IMR-90 (cell line): Measurements from ENCODE around the gene ZNF365. TPM values are rescaled to one million over a fixed set of nuclear protein-coding genes. Genes with fewer than 3 reads are reported as not detected.

ENCODE experiments used
- ATAC-seq: fragments of 200-7000 bp; cut with Tn5 transposase; 2 replicates; pipeline ENCODE4 v1.9.1; 2020; ENCODE audit warnings: low read depth, mild to moderate bottlenecking, moderate library complexity
- BruUV-seq: library from RNA; stranded (reverse); fragments of 400-500 nt; replicated peaks from 2 replicates; lab custom pipeline; 2021; lab: Mats Ljungman, UMichigan
- CTCF ChIA-PET: fragments of 300-600 bp; formaldehyde crosslinking; extraction: SDS; loops from one replicate; lab custom pipeline; 2021; ENCODE audit warnings: antibody characterized with exemption; lab: Yijun Ruan, JAX
- POLR2A ChIA-PET: fragments of 300-600 bp; sonication (Branson Sonifier 250); formaldehyde crosslinking; loops from one replicate; lab custom pipeline; 2022; ENCODE audit warnings: antibody characterized with exemption; ENCODE audit not compliant: unreplicated experiment; lab: Charles Lee
- DNase-seq: peaks from one replicate; pipeline ENCODE4 v3.0.0; 2013
- H2AFZ ChIP-seq: replicated peaks from 2 replicates; pipeline ENCODE3; 2013; ENCODE audit warnings: low read length, mild to moderate bottlenecking; ENCODE audit not compliant: poor library complexity
- H2AK5ac ChIP-seq: 2 replicates; pipeline ENCODE4 v1.6.1; 2013; ENCODE audit warnings: low read depth, low read length, inconsistent platforms
- H2AK9ac ChIP-seq: replicated peaks from 2 replicates; pipeline ENCODE3; 2013; ENCODE audit warnings: mild to moderate bottlenecking, low read depth, low read length, moderate library complexity; ENCODE audit not compliant: poor library complexity
- H2BK120ac ChIP-seq: 2 replicates; pipeline ENCODE4 v1.6.1; 2013; ENCODE audit warnings: low read depth, low read length, inconsistent platforms
- H2BK15ac ChIP-seq: 3 replicates; pipeline ENCODE4 v1.6.1; 2013; ENCODE audit warnings: low read depth, low read length, inconsistent platforms
- H2BK20ac ChIP-seq: 2 replicates; pipeline ENCODE4 v1.6.1; 2013; ENCODE audit warnings: low read depth, mild to moderate bottlenecking, inconsistent platforms, low read length, moderate library complexity
- H2BK5ac ChIP-seq: 2 replicates; pipeline ENCODE4 v1.6.1; 2013; ENCODE audit warnings: mild to moderate bottlenecking, low read depth, low read length, inconsistent platforms; ENCODE audit not compliant: poor library complexity, severe bottlenecking
- H3K14ac ChIP-seq: replicated peaks from 2 replicates; pipeline ENCODE4 v1.6.1; 2013; ENCODE audit warnings: low read depth, low read length, inconsistent platforms
- H3K18ac ChIP-seq: 2 replicates; pipeline ENCODE4 v1.6.1; 2013; ENCODE audit warnings: low read depth, low read length, control low read depth
- H3K23ac ChIP-seq: 2 replicates; pipeline ENCODE4 v1.6.1; 2013; ENCODE audit warnings: low read depth, low read length, inconsistent platforms
- H3K27ac ChIP-seq: 2 replicates; pipeline ENCODE4 v1.5.1; 2013; ENCODE audit warnings: mild to moderate bottlenecking, control low read depth, low read length; ENCODE audit not compliant: insufficient read depth
- H3K27me3 ChIP-seq: 2 replicates; pipeline ENCODE4 v1.6.1; 2013; ENCODE audit warnings: low read length; ENCODE audit not compliant: control insufficient read depth, insufficient read depth
- H3K36me3 ChIP-seq: 2 replicates; pipeline ENCODE4 v1.6.1; 2013; ENCODE audit warnings: low read length, mixed read lengths; ENCODE audit not compliant: control insufficient read depth, insufficient read depth
- H3K4ac ChIP-seq: 2 replicates; pipeline ENCODE4 v1.6.1; 2013; ENCODE audit warnings: low read depth, low read length, inconsistent platforms
- H3K4me1 ChIP-seq: 2 replicates; pipeline ENCODE4 v1.6.1; 2013; ENCODE audit warnings: low read length, mixed read lengths; ENCODE audit not compliant: control insufficient read depth, insufficient read depth
- H3K4me2 ChIP-seq: 2 replicates; pipeline ENCODE4 v1.6.1; 2013; ENCODE audit warnings: low read depth, mild to moderate bottlenecking, control low read depth, low read length, moderate library complexity
- H3K4me3 ChIP-seq: 2 replicates; pipeline ENCODE4 v1.5.1; 2013; ENCODE audit warnings: low read depth, mild to moderate bottlenecking, control low read depth, low read length, moderate library complexity; ENCODE audit not compliant: insufficient read depth
- H3K56ac ChIP-seq: 2 replicates; pipeline ENCODE4 v1.6.1; 2013; ENCODE audit warnings: low read length, inconsistent platforms; ENCODE audit not compliant: insufficient read depth; ENCODE audit errors: extremely low read depth
- H3K79me1 ChIP-seq, 2 experiments: 2 replicates each; pipeline ENCODE4 v1.6.1; 2013; ENCODE audit warnings: low read length in 2 of 2, inconsistent platforms in 1 of 2, low read depth in 1 of 2
- H3K9ac ChIP-seq: 2 replicates; pipeline ENCODE4 v1.6.1; 2013; ENCODE audit warnings: low read depth, low read length, control low read depth
- H3K9me1 ChIP-seq: 2 replicates; pipeline ENCODE4 v1.6.1; 2013; ENCODE audit warnings: low read length, inconsistent platforms; ENCODE audit not compliant: insufficient read depth
- H3K9me3 ChIP-seq: 2 replicates; pipeline ENCODE4 v1.6.1; 2013; ENCODE audit warnings: low read length; ENCODE audit not compliant: control insufficient read depth, insufficient read depth
- H4K20me1 ChIP-seq: 2 replicates; pipeline ENCODE4 v1.6.1; 2013; ENCODE audit warnings: low read length, inconsistent platforms; ENCODE audit not compliant: insufficient read depth
- H4K5ac ChIP-seq: 2 replicates; pipeline ENCODE4 v1.6.1; 2013; ENCODE audit warnings: mild to moderate bottlenecking, low read depth, low read length, control low read depth
- H4K8ac ChIP-seq, 2 experiments: 2 replicates each; pipeline ENCODE4 v1.6.1; 2013; ENCODE audit warnings: low read depth in 2 of 2, low read length in 2 of 2, control low read depth in 1 of 2, inconsistent platforms in 1 of 2
- H4K91ac ChIP-seq: 2 replicates; pipeline ENCODE4 v1.6.1; 2013; ENCODE audit warnings: low read depth, low read length, inconsistent platforms; ENCODE audit not compliant: insufficient read depth
- CEBPB ChIP-seq: IDR thresholded peaks from 2 replicates; pipeline ENCODE4 v1.6.1; 2012; ENCODE audit warnings: low read depth, low read length, improper control_type of control experiment
- FOS ChIP-seq: fragments of 150-350 bp; IDR thresholded peaks from 2 replicates; pipeline ENCODE4 v1.6.1; 2016; ENCODE audit warnings: low read depth, low read length
- MAFK ChIP-seq: IDR thresholded peaks from 2 replicates; pipeline ENCODE4 v1.6.1; 2012; ENCODE audit warnings: low read depth, low read length, improper control_type of control experiment
- MAZ ChIP-seq: IDR thresholded peaks from 2 replicates; pipeline ENCODE4 v1.6.1; 2012; ENCODE audit warnings: low read depth, mild to moderate bottlenecking, low read length, improper control_type of control experiment, moderate library complexity, borderline replicate concordance
- MXI1 ChIP-seq: IDR thresholded peaks from 2 replicates; pipeline ENCODE4 v1.6.1; 2012; ENCODE audit warnings: low read depth, mild to moderate bottlenecking, low read length, moderate library complexity, borderline replicate concordance
- POLR2A ChIP-seq: IDR thresholded peaks from 2 replicates; pipeline ENCODE4 v1.6.1; 2012; ENCODE audit warnings: mild to moderate bottlenecking, low read depth, low read length
- RAD21 ChIP-seq: IDR thresholded peaks from 2 replicates; pipeline ENCODE4 v1.6.1; 2012; ENCODE audit warnings: low read length, improper control_type of control experiment
- RCOR1 ChIP-seq: IDR thresholded peaks from 2 replicates; pipeline ENCODE4 v1.6.1; 2012; ENCODE audit warnings: mild to moderate bottlenecking, low read length, improper control_type of control experiment; ENCODE audit not compliant: insufficient replicate concordance
- RFX5 ChIP-seq: IDR thresholded peaks from 2 replicates; pipeline ENCODE4 v1.8.0; 2012; ENCODE audit warnings: low read depth, mild to moderate bottlenecking, low read length, moderate library complexity
- SMC3 ChIP-seq: fragments of 150-350 bp; IDR thresholded peaks from 2 replicates; pipeline ENCODE4 v1.6.1; 2016; ENCODE audit warnings: low read depth, mild to moderate bottlenecking, antibody characterized with exemption, low read length, moderate library complexity
- WGBS, 2 experiments: methylation state at CpG; one replicate each; pipeline versions ENCODE4 v1.1.5 to v1.1.7; 2013; ENCODE audit warnings: missing lambda C conversion rate in 2 of 2; ENCODE audit not compliant: insufficient read length in 1 of 2; ENCODE audit errors: extremely low coverage in 2 of 2; 5-methylcytosine and 5-hydroxymethylcytosine counted together
- dilution Hi-C: fragments of 300-500 bp; cut with HindIII; formaldehyde crosslinking; loops from one replicate; pipeline ENCODE4 v1.14.3; 2018; ENCODE audit warnings: low sequenced_read_pairs; ENCODE audit not compliant: unreplicated experiment
- in situ Hi-C: fragments of 300-500 bp; cut with MboI; formaldehyde crosslinking; loops from 3 replicates; pipeline ENCODE4 v1.14.3; 2019; ENCODE audit warnings: low sequenced_read_pairs, inconsistent platforms, mixed read lengths
- intact Hi-C: fragments of 100-400 bp; cut with micrococcal nuclease; formaldehyde crosslinking; loops from 2 replicates; pipeline ENCODE4 v1.10.0; 2022
- polyA plus RNA-seq, 3 experiments: library from polyadenylated mRNA; depleted of rRNA; stranded (reverse); fragments of >200 nt; gene quantifications; 2 replicates each; pipeline ENCODE4 v1.2.3, GENCODE V29; 2012; ENCODE audit warnings: low replicate concordance in 1 of 3
- total RNA-seq: library from RNA; depleted of rRNA; stranded (reverse); fragments of >200 nt; gene quantifications from 2 replicates; pipeline ENCODE4 v1.2.3, GENCODE V29; 2012
- TF ChIP-seq, protein P1 (sequence below): fragments of 150-350 bp; IDR thresholded peaks from 2 replicates; pipeline ENCODE4 v1.6.1; 2016; ENCODE audit warnings: low read depth, mild to moderate bottlenecking, low read length, moderate library complexity, borderline replicate concordance
- TF ChIP-seq, protein P2 (sequence below): fragments of 150-350 bp; IDR thresholded peaks from 2 replicates; pipeline ENCODE4 v1.6.1; 2017; ENCODE audit warnings: mild to moderate bottlenecking, antibody characterized with exemption, low read length, low read depth

Gene ZNF365
- total and polyA plus RNA-seq, 2 of the 4 experiments (the other 2 are of a cell fraction) = 1.2 to 3.2 TPM

DNA sequence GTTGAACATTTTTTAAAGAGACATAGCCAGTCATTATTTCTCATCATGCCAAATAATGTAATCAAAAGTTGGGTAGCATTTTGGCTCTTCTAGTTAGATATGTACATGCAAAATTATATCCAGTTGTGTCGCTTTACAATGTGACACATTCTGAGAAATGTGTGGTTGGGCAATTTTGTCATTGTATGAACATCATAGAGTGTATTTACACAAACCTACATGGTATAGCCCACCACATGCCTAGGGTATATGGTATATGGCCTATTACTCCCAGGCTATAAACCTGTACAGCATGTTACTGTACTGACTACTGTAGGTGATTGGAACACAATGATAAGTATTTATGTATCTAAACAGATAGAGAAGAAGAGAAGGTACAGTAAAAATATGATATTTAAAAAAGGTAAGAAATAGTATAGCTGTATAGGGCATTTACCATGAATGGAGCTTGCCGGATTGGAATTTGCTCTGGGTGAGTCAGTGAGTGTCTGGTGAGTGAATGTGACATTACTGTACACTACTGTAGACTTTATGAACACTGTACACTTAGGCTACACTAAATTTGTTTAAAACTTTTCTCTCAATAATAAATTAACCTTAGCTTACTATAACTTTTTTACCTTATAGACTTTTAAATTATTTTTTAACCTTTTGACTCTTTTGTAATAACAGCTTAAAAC, 16.5 kb downstream of the ZNF365 start:
- no TSS peak for BruUV-seq
- H3K4me2 ChIP-seq = no peak overlapping the region

More for the DNA sequence above, 16.5 kb downstream of the ZNF365 start:
- H2AK5ac ChIP-seq = no peak overlapping the region
- in situ Hi-C loops (no loop called here), intact Hi-C loops (no loop called here), dilution Hi-C loops (no loop called here)
- CTCF ChIA-PET = no interaction called here
- H3K9me3 ChIP-seq = no peaks in the 10 kb centered on the region
- H3K27me3 ChIP-seq = no peaks in the 10 kb centered on the region
- no peak overlapping the region for H3K18ac ChIP-seq
- DNase-seq = peak; percentile 66
- no peak overlapping the region for H3K4ac ChIP-seq
- POLR2A ChIA-PET = no interaction called here
- H3K4me1 ChIP-seq = no peaks in the 10 kb centered on the region
- no peak overlapping the region for H2BK120ac ChIP-seq
- H2BK20ac ChIP-seq = no peak overlapping the region
- H3K9ac ChIP-seq = no peak overlapping the region
- no peaks in the 10 kb centered on the region for H3K36me3 ChIP-seq
- H2BK5ac ChIP-seq = peak overlapping the region; percentile 44
- no peak for TF ChIP-seq POLR2A
- no peak for TF ChIP-seq RCOR1
- no peak for TF ChIP-seq MAZ
- no peak for TF ChIP-seq CEBPB
- TF ChIP-seq SMC3 = no peak
- no peak for TF ChIP-seq MAFK
- TF ChIP-seq FOS = no peak
- TF ChIP-seq, protein P1, sequence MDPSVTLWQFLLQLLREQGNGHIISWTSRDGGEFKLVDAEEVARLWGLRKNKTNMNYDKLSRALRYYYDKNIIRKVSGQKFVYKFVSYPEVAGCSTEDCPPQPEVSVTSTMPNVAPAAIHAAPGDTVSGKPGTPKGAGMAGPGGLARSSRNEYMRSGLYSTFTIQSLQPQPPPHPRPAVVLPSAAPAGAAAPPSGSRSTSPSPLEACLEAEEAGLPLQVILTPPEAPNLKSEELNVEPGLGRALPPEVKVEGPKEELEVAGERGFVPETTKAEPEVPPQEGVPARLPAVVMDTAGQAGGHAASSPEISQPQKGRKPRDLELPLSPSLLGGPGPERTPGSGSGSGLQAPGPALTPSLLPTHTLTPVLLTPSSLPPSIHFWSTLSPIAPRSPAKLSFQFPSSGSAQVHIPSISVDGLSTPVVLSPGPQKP = no peak
- TF ChIP-seq RFX5 = no peak
- TF ChIP-seq RAD21 = no peak
- TF ChIP-seq, protein P2, sequence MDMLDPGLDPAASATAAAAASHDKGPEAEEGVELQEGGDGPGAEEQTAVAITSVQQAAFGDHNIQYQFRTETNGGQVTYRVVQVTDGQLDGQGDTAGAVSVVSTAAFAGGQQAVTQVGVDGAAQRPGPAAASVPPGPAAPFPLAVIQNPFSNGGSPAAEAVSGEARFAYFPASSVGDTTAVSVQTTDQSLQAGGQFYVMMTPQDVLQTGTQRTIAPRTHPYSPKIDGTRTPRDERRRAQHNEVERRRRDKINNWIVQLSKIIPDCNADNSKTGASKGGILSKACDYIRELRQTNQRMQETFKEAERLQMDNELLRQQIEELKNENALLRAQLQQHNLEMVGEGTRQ = no peak
- TF ChIP-seq MXI1 = no peak
- H2AK9ac ChIP-seq = no peak overlapping the region
- H3K14ac ChIP-seq = no peak overlapping the region
- WGBS, 2 experiments = no CpG with 5 or more reads among the region's 2 CpGs
- H2AFZ ChIP-seq = no peak overlapping the region
- no peak overlapping the region for H3K4me3 ChIP-seq
- no peak overlapping the region for H4K5ac ChIP-seq
- no peak overlapping the region for H4K91ac ChIP-seq
- no peak overlapping the region; the same call in 2 of the 3 replicates for H2BK15ac ChIP-seq
- H3K23ac ChIP-seq = no peak overlapping the region
- no peaks in the 10 kb centered on the region; a peak in 1 of 4 replicates for H3K79me1 ChIP-seq
- ATAC-seq = peak; percentile 89
- no peaks in the 10 kb centered on the region for H3K9me1 ChIP-seq
- H3K27ac ChIP-seq = no peak overlapping the region
- no peak overlapping the region for H4K8ac ChIP-seq
- H3K56ac ChIP-seq = no peak overlapping the region
- H4K20me1 ChIP-seq = no peaks in the 10 kb centered on the region
